SK-N-SH (cell line): Measurements from ENCODE around the gene TRIM47. TPM values are rescaled to one million over a fixed set of nuclear protein-coding genes. Genes with fewer than 3 reads are reported as not detected.

Experiments used
- CTCF ChIA-PET: fragments of 300-600, 350-600 bp; formaldehyde crosslinking; extraction: SDS; loops from one replicate; lab custom pipeline; 2021; lab: Yijun Ruan, JAX
- POLR2A ChIA-PET: fragments of 350-600 bp; sonication (Branson Sonifier 250); formaldehyde crosslinking; extraction: SDS; loops from one replicate; lab custom pipeline; 2020; ENCODE audit warnings: antibody characterized with exemption, inconsistent platforms; lab: Yijun Ruan, JAX
- DNase-seq: peaks from one replicate; pipeline ENCODE4 v3.0.0; 2012
- H2AFZ ChIP-seq: fragments of 200-600 bp; sonication (generic); 2 replicates; pipeline ENCODE4 v1.8.1; 2016; ENCODE audit warnings: antibody characterized with exemption, mild to moderate bottlenecking, low read depth
- H3F3A ChIP-seq: fragments of 200-600 bp; sonication (generic); replicated peaks from 2 replicates; pipeline ENCODE3; 2016; ENCODE audit warnings: antibody characterized with exemption, mild to moderate bottlenecking; ENCODE audit not compliant: insufficient read depth
- H3K27ac ChIP-seq, 2 experiments: fragments of 200-500 bp in 1 of 2; fragments of 200-600 bp in 1 of 2; sonication (Bioruptor generic) in 1 of 2; sonication (generic), shearing (Covaris generic) in 1 of 2; 2 replicates each; pipeline versions ENCODE4 v1.5.1 to v1.6.1; 2014 to 2016; ENCODE audit warnings: low read depth in 2 of 2, inconsistent platforms in 1 of 2, low read length in 1 of 2, mild to moderate bottlenecking in 1 of 2, mixed read lengths in 1 of 2
- H3K27me3 ChIP-seq: fragments of 200-600 bp; sonication (generic), shearing (Covaris generic); 2 replicates; pipeline ENCODE4 v1.6.1; 2016; ENCODE audit warnings: mixed run types; ENCODE audit not compliant: insufficient read depth
- H3K36me3 ChIP-seq, 2 experiments: fragments of 200-500 bp in 1 of 2; fragments of 200-600 bp in 1 of 2; sonication (Bioruptor generic) in 1 of 2; sonication (generic) in 1 of 2; replicated peaks in 1 of 2; 2 replicates each; pipeline versions ENCODE3 to v1.5.1; 2014 to 2016; ENCODE audit warnings: low read length in 1 of 2, mild to moderate bottlenecking in 1 of 2; ENCODE audit not compliant: insufficient read depth in 2 of 2, control insufficient read depth in 1 of 2
- H3K4me1 ChIP-seq, 2 experiments: fragments of 200-500 bp in 1 of 2; fragments of 200-600 bp in 1 of 2; sonication (Bioruptor generic) in 1 of 2; sonication (generic), shearing (Covaris generic) in 1 of 2; 2 replicates each; pipeline versions ENCODE4 v1.5.1 to v1.6.1; 2014 to 2016; ENCODE audit warnings: low read depth in 1 of 2, low read length in 1 of 2, mixed run types in 1 of 2; ENCODE audit not compliant: insufficient read depth in 2 of 2, control insufficient read depth in 1 of 2
- H3K4me2 ChIP-seq: fragments of 200-600 bp; sonication (generic), shearing (Covaris generic); 2 replicates; pipeline ENCODE4 v1.6.1; 2017; ENCODE audit warnings: mixed run types
- H3K4me3 ChIP-seq, 2 experiments: fragments of 200-500 bp in 1 of 2; fragments of 200-600 bp in 1 of 2; sonication (Bioruptor generic) in 1 of 2; sonication (generic), shearing (Covaris generic) in 1 of 2; 2 replicates each; pipeline versions ENCODE4 v1.5.1 to v1.8.1; 2014 to 2016; ENCODE audit warnings: low read depth in 2 of 2, inconsistent platforms in 1 of 2, low read length in 1 of 2, mild to moderate bottlenecking in 1 of 2, mixed read lengths in 1 of 2, moderate library complexity in 1 of 2
- H3K79me2 ChIP-seq: fragments of 200-600 bp; sonication (generic); 2 replicates; pipeline ENCODE4 v1.8.1; 2017; ENCODE audit warnings: mild to moderate bottlenecking; ENCODE audit not compliant: insufficient read depth
- H3K9ac ChIP-seq: fragments of 200-600 bp; sonication (generic); 2 replicates; pipeline ENCODE4 v1.6.1; 2017; ENCODE audit warnings: mixed run types
- H3K9me2 ChIP-seq: fragments of 200-600 bp; sonication (generic); 2 replicates; pipeline ENCODE4 v1.6.1; 2017; ENCODE audit warnings: mixed run types
- H3K9me3 ChIP-seq: fragments of 200-600 bp; sonication (generic); 2 replicates; pipeline ENCODE4 v1.6.1; 2017; ENCODE audit warnings: mixed run types, mild to moderate bottlenecking, moderate library complexity
- H4K20me1 ChIP-seq: fragments of 200-600 bp; sonication (generic); 2 replicates; pipeline ENCODE4 v1.6.1; 2017; ENCODE audit warnings: mild to moderate bottlenecking, mixed run types; ENCODE audit not compliant: insufficient read depth
- ELF1 ChIP-seq: IDR thresholded peaks from 2 replicates; pipeline ENCODE4 v1.4.0; 2012
- GATA2 ChIP-seq: sonication (generic); formaldehyde crosslinking; IDR thresholded peaks from 2 replicates; pipeline ENCODE4 v1.5.0; 2020; ENCODE audit warnings: mild to moderate bottlenecking, missing genetic modification reagents
- JUND ChIP-seq: IDR thresholded peaks from 2 replicates; pipeline ENCODE4 v1.4.0; 2012
- NRF1 ChIP-seq: IDR thresholded peaks from 2 replicates; pipeline ENCODE4 v1.6.1; 2012; ENCODE audit warnings: low read depth, mild to moderate bottlenecking, low read length
- SIN3A ChIP-seq: IDR thresholded peaks from 2 replicates; pipeline ENCODE4 v1.6.1; 2012; ENCODE audit warnings: low read depth, mild to moderate bottlenecking, low read length, moderate library complexity, borderline replicate concordance
- YY1 ChIP-seq: IDR thresholded peaks from 2 replicates; pipeline ENCODE4 v1.4.0; 2012; ENCODE audit warnings: low read depth, mild to moderate bottlenecking
- WGBS: methylation state at CpG from one replicate; pipeline ENCODE4 v1.1.6; 2017; ENCODE audit warnings: low lambda C conversion rate; 5-methylcytosine and 5-hydroxymethylcytosine counted together
- polyA plus RNA-seq, 3 experiments: library from polyadenylated mRNA; depleted of rRNA; stranded (reverse); fragments of >200 nt; gene quantifications; 2 replicates each; pipeline ENCODE4 v1.2.3, GENCODE V29; 2012
- TF ChIP-seq, protein P1 (sequence below): IDR thresholded peaks from 2 replicates; pipeline ENCODE4 v1.4.0; 2012; ENCODE audit warnings: low read depth, borderline replicate concordance
- TF ChIP-seq, protein P2 (sequence below): fragments of 200-600 bp; sonication (generic); IDR thresholded peaks from 2 replicates; pipeline ENCODE4 v1.6.1; 2017; ENCODE audit warnings: antibody characterized with exemption, mild to moderate bottlenecking, moderate library complexity
- TF ChIP-seq, protein P3 (sequence below): fragments of 150-350 bp; IDR thresholded peaks from 2 replicates; pipeline ENCODE4 v1.6.1; 2016; ENCODE audit warnings: mild to moderate bottlenecking, low read depth, low read length

TRIM47 gene
- polyA plus RNA-seq, 1 of the 3 experiments (the other 2 are of a cell fraction) = 5.1 TPM

DNA sequence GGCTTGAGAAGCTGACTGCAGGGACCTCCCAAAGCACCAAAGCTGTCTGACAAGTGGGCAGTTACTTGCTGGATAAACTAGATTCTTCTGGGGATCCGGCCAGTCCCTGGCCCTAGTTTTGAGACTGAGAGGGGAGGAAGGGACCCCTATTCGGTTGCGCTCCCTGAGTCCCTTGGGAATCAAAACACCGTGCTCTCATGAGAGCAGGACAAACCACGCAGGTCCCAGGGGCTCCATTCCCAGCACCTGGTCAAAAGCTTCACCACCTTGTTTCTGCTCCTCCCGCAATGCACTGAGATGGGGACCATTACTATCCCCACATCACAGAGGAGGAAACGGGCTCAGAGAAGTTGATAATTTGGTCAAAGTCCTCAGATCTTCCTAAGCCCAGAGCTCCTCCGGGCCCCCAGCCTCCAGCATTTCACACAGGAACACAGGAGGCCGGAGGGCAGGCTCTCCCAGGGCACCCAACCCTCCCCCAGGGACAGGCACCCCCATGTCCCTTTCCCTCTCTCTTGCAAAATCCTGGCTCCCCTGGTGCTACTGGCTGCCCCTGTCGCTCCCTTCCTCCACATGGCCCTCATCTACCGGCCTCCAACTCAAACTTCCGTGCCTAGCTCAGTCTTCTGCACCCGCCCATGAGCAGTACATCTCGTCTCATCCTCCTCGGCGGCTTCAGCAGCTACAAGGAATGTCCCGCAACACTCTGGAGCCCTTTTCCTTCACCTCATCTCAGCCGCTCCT, 15.1 kb upstream of the TRIM47 start (continued):
- TF ChIP-seq, protein P1, sequence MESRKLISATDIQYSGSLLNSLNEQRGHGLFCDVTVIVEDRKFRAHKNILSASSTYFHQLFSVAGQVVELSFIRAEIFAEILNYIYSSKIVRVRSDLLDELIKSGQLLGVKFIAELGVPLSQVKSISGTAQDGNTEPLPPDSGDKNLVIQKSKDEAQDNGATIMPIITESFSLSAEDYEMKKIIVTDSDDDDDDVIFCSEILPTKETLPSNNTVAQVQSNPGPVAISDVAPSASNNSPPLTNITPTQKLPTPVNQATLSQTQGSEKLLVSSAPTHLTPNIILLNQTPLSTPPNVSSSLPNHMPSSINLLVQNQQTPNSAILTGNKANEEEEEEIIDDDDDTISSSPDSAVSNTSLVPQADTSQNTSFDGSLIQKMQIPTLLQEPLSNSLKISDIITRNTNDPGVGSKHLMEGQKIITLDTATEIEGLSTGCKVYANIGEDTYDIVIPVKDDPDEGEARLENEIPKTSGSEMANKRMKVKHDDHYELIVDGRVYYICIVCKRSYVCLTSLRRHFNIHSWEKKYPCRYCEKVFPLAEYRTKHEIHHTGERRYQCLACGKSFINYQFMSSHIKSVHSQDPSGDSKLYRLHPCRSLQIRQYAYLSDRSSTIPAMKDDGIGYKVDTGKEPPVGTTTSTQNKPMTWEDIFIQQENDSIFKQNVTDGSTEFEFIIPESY = no peak

DNA sequence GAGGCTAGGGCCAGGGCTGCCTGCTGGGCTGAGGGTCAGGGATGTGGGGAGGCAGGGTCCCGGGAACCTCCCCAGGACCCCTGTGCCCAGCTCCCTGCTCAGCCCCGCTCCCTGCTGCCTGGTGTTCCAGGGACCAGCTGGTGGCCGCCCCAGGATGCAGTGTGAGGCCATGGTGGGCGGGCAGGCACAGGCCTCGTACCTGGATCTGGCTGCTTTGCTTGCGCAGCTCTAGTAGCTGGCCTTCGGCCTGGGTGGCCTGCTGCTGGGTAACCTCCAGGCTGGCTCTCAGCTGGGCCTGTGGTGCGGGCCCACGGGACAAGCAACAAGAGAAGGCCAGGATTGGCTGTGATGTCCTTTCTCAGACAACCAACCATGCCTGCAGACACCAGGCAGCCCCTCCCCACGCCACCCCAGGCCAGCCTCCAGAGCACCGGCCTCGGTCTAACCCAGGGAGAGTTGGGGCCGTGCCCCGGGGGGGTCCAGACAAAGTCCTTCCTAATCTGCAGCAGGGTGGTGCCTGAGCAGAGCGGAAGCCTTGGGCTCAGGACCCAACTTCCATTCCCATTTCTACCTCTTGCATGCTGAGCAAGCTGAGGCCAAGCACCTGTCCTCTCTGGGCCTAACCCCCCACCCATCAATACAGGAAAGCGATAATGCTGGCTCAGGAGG, 14.3 kb upstream of the TRIM47 start:
- H2AFZ ChIP-seq = no peak overlapping the region
- 95% methylated on average over 11 of the region's 16 CpGs for WGBS
- ChIA-PET CTCF (interaction anchor here (0.9 to 16.0 kb wide), 6 partner anchors 12 to 113 kb away, joined by 3 to 214 read pairs (median 16); partner anchors contain the start of genes MRPL38 and TRIM47), POLR2A (interaction anchor here (1.0 to 1.5 kb wide), 3 partner anchors 13 to 49 kb away, joined by 3 to 4 read pairs (median 3); no protein-coding TSS in a partner anchor)
- H3F3A ChIP-seq = peaks cover 28% of the 10 kb centered on the region
- no peak for TF ChIP-seq JUND
- TF ChIP-seq, protein P2, sequence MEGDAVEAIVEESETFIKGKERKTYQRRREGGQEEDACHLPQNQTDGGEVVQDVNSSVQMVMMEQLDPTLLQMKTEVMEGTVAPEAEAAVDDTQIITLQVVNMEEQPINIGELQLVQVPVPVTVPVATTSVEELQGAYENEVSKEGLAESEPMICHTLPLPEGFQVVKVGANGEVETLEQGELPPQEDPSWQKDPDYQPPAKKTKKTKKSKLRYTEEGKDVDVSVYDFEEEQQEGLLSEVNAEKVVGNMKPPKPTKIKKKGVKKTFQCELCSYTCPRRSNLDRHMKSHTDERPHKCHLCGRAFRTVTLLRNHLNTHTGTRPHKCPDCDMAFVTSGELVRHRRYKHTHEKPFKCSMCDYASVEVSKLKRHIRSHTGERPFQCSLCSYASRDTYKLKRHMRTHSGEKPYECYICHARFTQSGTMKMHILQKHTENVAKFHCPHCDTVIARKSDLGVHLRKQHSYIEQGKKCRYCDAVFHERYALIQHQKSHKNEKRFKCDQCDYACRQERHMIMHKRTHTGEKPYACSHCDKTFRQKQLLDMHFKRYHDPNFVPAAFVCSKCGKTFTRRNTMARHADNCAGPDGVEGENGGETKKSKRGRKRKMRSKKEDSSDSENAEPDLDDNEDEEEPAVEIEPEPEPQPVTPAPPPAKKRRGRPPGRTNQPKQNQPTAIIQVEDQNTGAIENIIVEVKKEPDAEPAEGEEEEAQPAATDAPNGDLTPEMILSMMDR = no peak
- no peak for TF ChIP-seq YY1
- TF ChIP-seq, protein P3, sequence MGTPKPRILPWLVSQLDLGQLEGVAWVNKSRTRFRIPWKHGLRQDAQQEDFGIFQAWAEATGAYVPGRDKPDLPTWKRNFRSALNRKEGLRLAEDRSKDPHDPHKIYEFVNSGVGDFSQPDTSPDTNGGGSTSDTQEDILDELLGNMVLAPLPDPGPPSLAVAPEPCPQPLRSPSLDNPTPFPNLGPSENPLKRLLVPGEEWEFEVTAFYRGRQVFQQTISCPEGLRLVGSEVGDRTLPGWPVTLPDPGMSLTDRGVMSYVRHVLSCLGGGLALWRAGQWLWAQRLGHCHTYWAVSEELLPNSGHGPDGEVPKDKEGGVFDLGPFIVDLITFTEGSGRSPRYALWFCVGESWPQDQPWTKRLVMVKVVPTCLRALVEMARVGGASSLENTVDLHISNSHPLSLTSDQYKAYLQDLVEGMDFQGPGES = no peak
- no peak for TF ChIP-seq SIN3A
- TF ChIP-seq ELF1 = no peak
- no peak for TF ChIP-seq NRF1
- TF ChIP-seq GATA2 = no peak
- TF ChIP-seq, all 33 proteins: peak for 0
- peaks cover 32% of the 10 kb centered on the region for H3K79me2 ChIP-seq
- no peaks in the 10 kb centered on the region for H3K27me3 ChIP-seq
- H3K4me1 ChIP-seq = peaks cover 9 to 13% of the 10 kb centered on the region in 2 experiments; a peak in 3 of 4 replicates
- H3K9me2 ChIP-seq = no peaks in the 10 kb centered on the region
- H3K27ac ChIP-seq = no peak overlapping the region
- DNase-seq = no peak
- no peaks in the 10 kb centered on the region for H4K20me1 ChIP-seq
- peaks cover 0 to 18% of the 10 kb centered on the region in 2 experiments for H3K36me3 ChIP-seq
- no peaks in the 10 kb centered on the region for H3K9me3 ChIP-seq
- no peak overlapping the region for H3K4me3 ChIP-seq
- H3K4me2 ChIP-seq = no peak overlapping the region
- H3K9ac ChIP-seq = no peak overlapping the region
